GM23338 (cell line): Measurements from ENCODE around the gene LPGAT1. TPM values are rescaled to one million over a fixed set of nuclear protein-coding genes. Genes with fewer than 3 reads are reported as not detected.

Source experiments
- ATAC-seq: fragments of 200-7000 bp; cut with Tn5 transposase; 3 replicates; pipeline ENCODE4 v1.9.1; 2020
- DNase-seq: peaks from one replicate; pipeline ENCODE4 v3.0.0-alpha.2; 2015; ENCODE audit warnings: low spot score
- H2AFZ ChIP-seq: fragments of 200-600 bp; sonication (generic); 2 replicates; pipeline ENCODE4 v1.8.0; 2016; ENCODE audit warnings: antibody characterized with exemption, mild to moderate bottlenecking, moderate library complexity
- H3F3A ChIP-seq: fragments of 200-600 bp; sonication (generic); replicated peaks from 2 replicates; pipeline ENCODE4 v1.8.0; 2017; ENCODE audit warnings: antibody characterized with exemption, mixed run types, low read depth
- H3K27ac ChIP-seq: fragments of 200-600 bp; sonication (generic); 2 replicates; pipeline ENCODE4 v1.6.1; 2016; ENCODE audit warnings: low read depth
- H3K27me3 ChIP-seq: fragments of 200-600 bp; sonication (generic); 2 replicates; pipeline ENCODE4 v1.8.0; 2016; ENCODE audit warnings: mild to moderate bottlenecking, mixed run types, moderate library complexity; ENCODE audit not compliant: insufficient read depth
- H3K36me3 ChIP-seq: fragments of 200-600 bp; sonication (generic); 2 replicates; pipeline ENCODE4 v1.8.0; 2016; ENCODE audit warnings: mild to moderate bottlenecking; ENCODE audit not compliant: insufficient read depth
- H3K4me1 ChIP-seq: fragments of 200-600 bp; sonication (generic); 2 replicates; pipeline ENCODE4 v1.8.0; 2016; ENCODE audit warnings: mild to moderate bottlenecking, moderate library complexity; ENCODE audit not compliant: insufficient read depth
- H3K4me2 ChIP-seq: fragments of 200-600 bp; sonication (generic); 2 replicates; pipeline ENCODE4 v1.7.1; 2017; ENCODE audit warnings: mixed run types
- H3K4me3 ChIP-seq: fragments of 200-600 bp; sonication (generic); 2 replicates; pipeline ENCODE4 v1.6.1; 2016; ENCODE audit warnings: mixed run types
- H3K79me2 ChIP-seq: fragments of 200-600 bp; sonication (generic); replicated peaks from 2 replicates; pipeline ENCODE4 v1.8.0; 2017; ENCODE audit warnings: mild to moderate bottlenecking; ENCODE audit not compliant: insufficient read depth
- H3K9me2 ChIP-seq: fragments of 200-600 bp; sonication (generic); 2 replicates; pipeline ENCODE4 v1.8.0; 2017; ENCODE audit not compliant: insufficient read depth
- H4K20me1 ChIP-seq: fragments of 200-600 bp; sonication (generic); replicated peaks from 2 replicates; pipeline ENCODE4 v1.8.0; 2017; ENCODE audit warnings: mild to moderate bottlenecking; ENCODE audit not compliant: insufficient read depth
- H3K27ac Mint-ChIP-seq: 2 replicates; pipeline ENCODE4 v1.8.0; 2020; ENCODE audit warnings: inconsistent platforms, mild to moderate bottlenecking, moderate library complexity, mixed read lengths
- H3K27me3 Mint-ChIP-seq: 3 replicates; pipeline ENCODE4 v1.8.0; 2022; ENCODE audit warnings: low read depth, mild to moderate bottlenecking, moderate library complexity, mixed read lengths, inconsistent platforms; ENCODE audit not compliant: insufficient read depth, poor library complexity
- H3K36me3 Mint-ChIP-seq: 3 replicates; pipeline ENCODE4 v1.8.0; 2021; ENCODE audit warnings: low read depth, mild to moderate bottlenecking, inconsistent platforms, moderate library complexity, mixed read lengths
- H3K4me1 Mint-ChIP-seq: 3 replicates; pipeline ENCODE4 v1.8.0; 2020; ENCODE audit warnings: mild to moderate bottlenecking, inconsistent platforms, mixed read lengths
- H3K4me3 Mint-ChIP-seq: 3 replicates; pipeline ENCODE4 v1.8.0; 2021; ENCODE audit warnings: moderate library complexity, mild to moderate bottlenecking, inconsistent platforms, mixed read lengths
- H3K9me3 Mint-ChIP-seq: 3 replicates; pipeline ENCODE4 v1.8.0; 2020; ENCODE audit warnings: moderate library complexity, mild to moderate bottlenecking, inconsistent platforms, mixed read lengths
- CREB1 ChIP-seq: fragments of 250-450 bp; sonication (Bioruptor Pico); IDR thresholded peaks from 2 replicates; pipeline ENCODE4 v1.5.0; 2020; ENCODE audit warnings: low read depth, mild to moderate bottlenecking, moderate library complexity
- CTCF ChIP-seq, 2 experiments: fragments of 200-600 bp in 1 of 2; sonication (generic) in 1 of 2; conservative IDR thresholded peaks; 2 replicates each; pipeline versions ENCODE4 v1.5.1 to v1.6.1; 2016 to 2017; ENCODE audit warnings: antibody characterized with exemption in 2 of 2, low read depth in 2 of 2, mild to moderate bottlenecking in 2 of 2, moderate library complexity in 1 of 2
- ETS1 ChIP-seq: IDR thresholded peaks from 2 replicates; pipeline ENCODE4 v1.6.1; 2016; ENCODE audit warnings: antibody characterized with exemption
- EZH2 ChIP-seq: fragments of 200-600 bp; sonication (generic); IDR thresholded peaks from one replicate; pipeline ENCODE4 v1.8.0; 2017; ENCODE audit warnings: antibody characterized with exemption, mild to moderate bottlenecking, low read depth; ENCODE audit not compliant: unreplicated experiment
- NANOG ChIP-seq: IDR thresholded peaks from 2 replicates; pipeline ENCODE4 v1.6.1; 2016; ENCODE audit warnings: antibody characterized with exemption, borderline replicate concordance
- REST ChIP-seq: IDR thresholded peaks from one replicate; pipeline ENCODE4 v1.6.1; 2018; ENCODE audit warnings: antibody characterized with exemption; ENCODE audit not compliant: unreplicated experiment
- STAT1 ChIP-seq: IDR thresholded peaks from one replicate; pipeline ENCODE4 v1.6.1; 2016; ENCODE audit warnings: antibody characterized with exemption; ENCODE audit not compliant: unreplicated experiment
- ZNF331 ChIP-seq: fragments of 250-450 bp; sonication (Bioruptor Pico); IDR thresholded peaks from 2 replicates; pipeline ENCODE4 v1.5.0; 2020; ENCODE audit warnings: low read depth, mild to moderate bottlenecking, moderate library complexity
- polyA plus RNA-seq: library from polyadenylated mRNA; unstranded; fragments of >200 nt; fragmentation: Nextera tagmentation; extraction: Ambion mirVana; gene quantifications from 2 replicates; pipeline ENCODE4 v1.2.1, GENCODE V29; 2016
- total RNA-seq: library from RNA; depleted of rRNA; stranded (reverse); fragments of >200 nt; shearing (Covaris generic); gene quantifications from 2 replicates; pipeline ENCODE4 v1.2.3, GENCODE V29; 2014

LPGAT1 gene
- total and polyA plus RNA-seq, 2 experiments from 2014 or later, result 3.3 to 16.4 TPM

GRCh38 chr1:211697356-211697755, 133.2 kb downstream of the LPGAT1 start:
- H3K4me1 ChIP-seq, result no peaks in the 10 kb centered on the region
- no peaks in the 10 kb centered on the region for H4K20me1 ChIP-seq
- no peak for DNase-seq
- H3F3A ChIP-seq, result no peaks in the 10 kb centered on the region
- H3K36me3 ChIP-seq, result no peaks in the 10 kb centered on the region
- no peak for ATAC-seq
- Mint-ChIP-seq H3K9me3 (no peaks in the 10 kb centered on the region), H3K27me3 (peaks cover 16% of the 10 kb centered on the region), H3K4me3 (no peak overlapping the region), H3K36me3 (no peaks in the 10 kb centered on the region), H3K4me1 (peaks cover 4% of the 10 kb centered on the region; the same call in 1 of the 3 replicates), H3K27ac (no peak overlapping the region)
- H3K4me3 ChIP-seq, result no peak overlapping the region
- no peaks in the 10 kb centered on the region for H3K79me2 ChIP-seq
- no peak overlapping the region for H3K27ac ChIP-seq
- no peak overlapping the region for H2AFZ ChIP-seq
- no peak overlapping the region for H3K4me2 ChIP-seq
- no peaks in the 10 kb centered on the region for H3K9me2 ChIP-seq
- peaks cover 15% of the 10 kb centered on the region for H3K27me3 ChIP-seq
- TF ChIP-seq EZH2, result no peak
- TF ChIP-seq ZNF331 (CRISPR knock-in tag), result no peak
- no peak for TF ChIP-seq NANOG
- no peak for TF ChIP-seq REST
- no peak for TF ChIP-seq STAT1
- no peak for TF ChIP-seq ETS1
- no peak for TF ChIP-seq CREB1

- Histone ChIP-seq H4K20me1 (no peaks in the 10 kb centered on the region), H2AFZ (no peak overlapping the region), H3K27ac (no peak overlapping the region), H3F3A (no peaks in the 10 kb centered on the region), H3K9me2 (no peaks in the 10 kb centered on the region), H3K36me3 (no peaks in the 10 kb centered on the region), H3K4me3 (no peak overlapping the region), H3K4me2 (no peak overlapping the region), H3K79me2 (no peaks in the 10 kb centered on the region), H3K4me1 (no peaks in the 10 kb centered on the region), H3K27me3 (peaks cover 12% of the 10 kb centered on the region)
- no peak for DNase-seq
- Mint-ChIP-seq H3K4me1 (peaks cover 4% of the 10 kb centered on the region; the same call in 1 of the 3 replicates), H3K4me3 (no peak overlapping the region), H3K36me3 (no peaks in the 10 kb centered on the region), H3K27ac (no peak overlapping the region), H3K9me3 (no peaks in the 10 kb centered on the region), H3K27me3 (peaks cover 11% of the 10 kb centered on the region)
- no peak for ATAC-seq
- no peak for TF ChIP-seq REST
- TF ChIP-seq ETS1, result no peak
- no peak for TF ChIP-seq CREB1
- no peak for TF ChIP-seq STAT1
- TF ChIP-seq CTCF (conservative IDR thresholded peaks at IDR 0.05; ENCODE audit: low read depth in 2 of 2), result no peak
- TF ChIP-seq EZH2, result no peak
Observed at GRCh38 chr1:211695135-211695816, 135.3 kb downstream of the LPGAT1 start.
